ENCODE data around the gene ECE2.

- peak; percentile 46 for TF ChIP-seq CTCF (IDR thresholded peaks at IDR 0.05; ENCODE audit: low read depth, low read length, missing input control)
- peak; percentile 85 to 88 for TF ChIP-seq RAD21 (IDR thresholded peaks at IDR 0.05)
- TF ChIP-seq TAF1 (conservative IDR thresholded peaks at IDR 0.05) = no peak
- no peak for TF ChIP-seq REST (IDR thresholded peaks at IDR 0.05)
- TF ChIP-seq GABPA (IDR thresholded peaks at IDR 0.05 in 1 of 2, conservative IDR thresholded peaks at IDR 0.05 in 1 of 2) = no peak
- no peak for TF ChIP-seq NR2F2 (IDR thresholded peaks at IDR 0.05)
- no peak for TF ChIP-seq SP1 (IDR thresholded peaks at IDR 0.05)
- TF ChIP-seq, protein P1, sequence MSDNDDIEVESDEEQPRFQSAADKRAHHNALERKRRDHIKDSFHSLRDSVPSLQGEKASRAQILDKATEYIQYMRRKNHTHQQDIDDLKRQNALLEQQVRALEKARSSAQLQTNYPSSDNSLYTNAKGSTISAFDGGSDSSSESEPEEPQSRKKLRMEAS (IDR thresholded peaks at IDR 0.05) = no peak
- TF ChIP-seq, protein P2, sequence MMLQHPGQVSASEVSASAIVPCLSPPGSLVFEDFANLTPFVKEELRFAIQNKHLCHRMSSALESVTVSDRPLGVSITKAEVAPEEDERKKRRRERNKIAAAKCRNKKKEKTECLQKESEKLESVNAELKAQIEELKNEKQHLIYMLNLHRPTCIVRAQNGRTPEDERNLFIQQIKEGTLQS (IDR thresholded peaks at IDR 0.05) = no peak
- no peak for TF ChIP-seq JUND (IDR thresholded peaks at IDR 0.05)
These were observed 13.7 kb downstream of the ECE2 start for GRCh38 chr3:184289426-184289938.
